Measurements from ENCODE around the gene SHH. TPM values are rescaled to one million over a fixed set of nuclear protein-coding genes. Genes with fewer than 3 reads are reported as not detected.

The SHH gene
- polyA plus RNA-seq, 1 donor: 0.10 TPM

GRCh38 chr7:155792315-155792960, 19.8 kb downstream of the SHH start:
- DNase-seq: no peak

DNA sequence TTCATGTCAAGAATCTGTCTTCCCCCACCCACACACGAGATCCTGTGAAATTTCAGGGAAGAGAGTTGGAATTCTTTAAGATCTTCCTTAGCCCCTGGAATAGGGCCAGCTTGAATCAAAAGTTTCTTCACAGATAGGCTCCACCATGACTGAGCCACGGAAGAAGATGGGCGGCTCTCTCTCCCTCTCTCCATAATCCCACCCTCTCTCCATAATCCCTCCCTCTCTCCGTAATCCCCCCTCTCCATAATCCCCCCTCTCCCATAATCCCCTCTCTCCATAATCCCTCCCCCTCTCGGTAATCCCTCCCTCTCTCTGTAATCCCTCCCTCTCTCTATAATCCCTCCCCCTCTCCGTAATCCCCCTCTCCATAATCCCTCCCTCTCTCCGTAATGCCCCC, 20.4 kb downstream of the SHH start:
- no peak for DNase-seq

DNA sequence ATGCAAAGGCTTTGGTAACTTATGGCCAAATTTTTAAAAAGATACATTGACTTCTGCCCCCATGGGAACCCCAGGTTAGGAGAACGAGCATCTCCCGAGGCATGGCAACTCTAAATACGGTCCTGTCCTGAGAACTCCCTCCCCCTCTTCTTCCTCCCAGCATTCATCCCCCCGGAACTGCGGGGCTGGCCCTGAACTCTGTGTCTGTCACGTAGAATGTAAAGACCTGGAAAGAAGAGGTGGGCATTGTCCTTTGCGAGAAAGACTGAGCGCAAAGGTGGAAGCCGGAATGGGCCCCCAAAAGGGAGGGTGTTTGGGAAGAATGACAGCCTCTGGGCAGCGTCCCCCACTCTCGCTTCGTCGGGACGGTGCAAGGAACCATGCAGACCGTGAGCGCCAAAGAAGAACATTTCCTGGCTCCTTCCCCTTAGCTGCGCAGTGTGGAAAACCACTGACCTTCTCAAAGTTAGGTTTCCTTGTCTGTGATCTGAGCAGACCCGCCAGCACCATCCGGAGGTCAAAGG, 21.0 kb downstream of the SHH start:
- no peak for DNase-seq

DNA sequence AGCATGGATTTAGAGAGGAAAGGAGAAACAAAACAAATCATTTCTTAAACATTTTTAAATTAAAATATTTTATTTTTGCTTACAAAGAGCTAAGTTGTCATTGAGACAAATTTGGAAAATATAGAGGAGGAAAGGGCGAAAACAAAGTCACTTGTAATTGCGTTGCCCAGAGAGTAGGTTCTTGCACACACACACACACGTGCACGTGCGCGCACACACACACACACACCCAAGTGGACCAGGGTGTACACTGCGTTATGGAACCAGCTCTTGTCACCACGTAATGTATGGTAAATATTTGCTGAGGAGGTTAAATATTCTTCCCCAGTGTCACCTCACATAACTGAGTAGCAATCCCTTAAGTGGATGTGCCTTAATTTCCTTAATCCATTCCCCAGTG, 21.6 kb downstream of the SHH start:
- DNase-seq: no peak

GRCh38 chr7:155789001-155789725, 23.1 kb downstream of the SHH start:
- no peak for DNase-seq

- DNase-seq: no peak
Measured at GRCh38 chr7:155788616-155789000, 23.7 kb downstream of the SHH start.

- DNase-seq: no peak
Measured at GRCh38 chr7:155787171-155787851, 25.0 kb downstream of the SHH start.

DNA sequence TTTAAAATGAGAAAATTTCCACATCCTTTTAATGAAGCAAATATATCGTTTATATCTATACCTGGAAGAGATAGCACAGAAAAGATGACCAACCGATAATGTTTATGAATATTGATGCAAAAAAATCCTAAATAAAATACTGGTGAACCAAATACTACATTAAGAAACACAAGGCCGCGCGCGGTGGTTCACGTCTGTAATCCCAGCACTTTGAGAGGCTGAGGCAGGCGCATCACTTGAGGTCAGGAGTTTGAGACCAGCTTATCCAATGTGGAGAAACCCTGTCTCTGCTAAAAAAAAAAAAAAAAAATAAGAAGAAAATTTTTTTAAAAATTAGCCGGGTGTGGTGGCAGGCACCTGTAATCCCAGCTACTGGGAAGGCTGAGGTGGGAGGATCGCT, 25.8 kb downstream of the SHH start:
- DNase-seq: no peak

DNA sequence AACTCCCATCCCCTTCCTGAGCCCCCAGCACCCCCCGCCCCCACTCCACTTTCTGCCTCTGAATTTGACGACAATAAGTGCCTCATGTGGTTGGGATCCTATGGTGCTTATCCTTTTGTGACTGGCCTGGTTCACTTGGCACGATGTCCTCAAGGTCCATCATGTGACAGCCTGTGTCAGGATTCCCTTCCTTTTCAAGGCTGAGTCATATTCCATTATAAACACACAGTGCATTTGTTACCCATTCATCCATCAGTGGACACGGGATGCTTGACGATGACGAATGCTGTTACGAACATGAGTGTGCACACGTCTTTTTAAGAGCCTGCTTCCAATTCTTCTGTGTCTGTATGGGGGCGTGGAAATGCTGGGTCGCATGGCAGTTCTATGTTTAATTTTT, 26.7 kb downstream of the SHH start:
- DNase-seq: no peak

DNA sequence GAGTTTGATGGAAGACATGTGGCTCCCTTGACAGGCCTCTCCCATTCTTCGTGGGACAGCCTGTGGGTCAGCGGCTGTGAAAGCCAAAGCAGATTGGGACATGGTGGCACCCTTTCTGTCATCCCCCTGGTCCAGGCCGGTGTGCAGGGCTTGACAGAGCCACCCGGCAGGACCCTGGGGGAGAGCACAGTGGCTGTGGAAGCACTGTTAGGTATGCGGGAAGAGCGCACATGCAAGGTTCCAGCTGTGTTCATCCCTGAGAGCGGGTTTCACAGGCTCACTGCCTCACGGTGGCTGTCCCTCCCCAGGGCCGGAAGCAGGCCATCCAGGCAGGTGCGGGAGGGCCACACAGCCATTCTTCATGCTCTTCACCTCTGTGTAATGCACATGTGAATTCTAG, 29.8 kb downstream of the SHH start:
- no peak for DNase-seq

GRCh38 chr7:155781433-155781832, 30.8 kb downstream of the SHH start:
- no peak for DNase-seq

- no peak for DNase-seq
Measured at GRCh38 chr7:155780884-155781283, 31.4 kb downstream of the SHH start.

DNA sequence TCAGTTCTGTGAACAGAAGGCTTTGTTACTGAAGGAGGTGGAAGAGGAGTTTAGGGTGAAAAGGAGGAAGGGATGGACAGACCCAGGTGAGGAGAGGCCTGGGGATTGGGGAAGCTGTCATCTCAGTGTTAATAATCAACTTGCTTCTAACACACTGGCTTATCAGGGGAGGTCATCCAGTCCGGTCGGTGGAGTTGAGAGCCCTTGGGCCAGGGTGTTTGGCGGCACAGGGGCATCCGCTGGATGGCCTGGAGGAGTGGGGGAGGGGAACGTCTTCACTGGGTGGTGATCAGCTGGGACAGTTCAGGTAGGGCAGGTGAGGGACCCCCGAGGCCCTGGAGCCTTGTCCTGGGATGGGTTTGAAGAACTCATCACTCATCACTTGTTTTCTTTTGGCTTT, 33.9 kb downstream of the SHH start:
- DNase-seq: no peak

- no peak for DNase-seq
Measured at GRCh38 chr7:155776606-155777005, 35.7 kb downstream of the SHH start.

DNA sequence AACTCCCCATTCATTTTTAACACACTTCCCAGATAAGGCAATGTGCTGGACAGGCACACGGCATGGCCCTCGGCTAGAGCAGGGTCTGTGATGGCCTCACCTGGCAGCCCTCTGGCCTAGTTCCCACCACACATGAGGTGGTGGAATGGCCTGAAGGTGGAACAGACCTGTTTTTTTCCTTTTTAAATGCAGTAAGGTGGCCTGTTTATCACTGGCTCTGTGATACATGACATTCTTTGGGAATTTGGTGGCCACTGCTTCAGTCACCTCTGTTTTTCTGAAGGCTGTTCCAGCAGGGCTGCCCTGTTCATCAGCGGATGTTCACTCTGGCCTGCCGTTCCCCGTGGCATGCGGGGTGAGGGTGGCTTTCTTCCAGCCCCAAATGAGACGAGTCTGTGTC, 36.6 kb downstream of the SHH start:
- no peak for DNase-seq

GRCh38 chr7:155774947-155775346, 37.3 kb downstream of the SHH start:
- no peak for DNase-seq

- no peak for DNase-seq
Measured at GRCh38 chr7:155773531-155773930, 38.7 kb downstream of the SHH start.

GRCh38 chr7:155770241-155770640, 42.0 kb downstream of the SHH start:
- DNase-seq: no peak

- DNase-seq: no peak
Measured at GRCh38 chr7:155769701-155770100, 42.6 kb downstream of the SHH start.

- DNase-seq: no peak
Measured at GRCh38 chr7:155766966-155767916, 45.0 kb downstream of the SHH start.

DNA sequence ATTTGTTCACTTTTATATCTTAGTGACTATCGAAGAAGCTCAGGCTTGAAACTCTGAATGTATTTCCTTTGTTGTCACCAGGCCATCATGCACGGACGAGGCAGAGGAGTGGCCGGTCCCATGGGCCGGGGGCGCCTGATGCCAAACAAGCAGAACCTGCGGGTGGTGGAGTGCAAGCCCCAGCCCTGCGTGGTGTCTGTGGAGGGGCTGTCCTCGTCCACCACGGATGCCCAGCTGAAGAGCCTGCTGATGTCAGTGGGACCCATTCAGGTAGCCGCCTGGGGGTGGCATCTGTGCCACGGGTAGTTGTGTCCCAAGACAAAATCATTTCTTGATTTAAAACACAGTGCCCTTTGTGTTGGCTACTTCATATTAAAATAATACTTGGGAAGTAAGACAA, 45.9 kb downstream of the SHH start:
- DNase-seq: no peak

- no peak for DNase-seq
Measured at GRCh38 chr7:155765458-155765857, 46.8 kb downstream of the SHH start.

GRCh38 chr7:155764438-155764793, 47.8 kb downstream of the SHH start:
- no peak for DNase-seq

All from hindlimb muscle (tissue), 1 donor.